Retinal pigment epithelial cell (primary cell): Measurements from ENCODE around the gene PYGL.

Experiments
- DNase-seq: peaks from one replicate; pipeline ENCODE4 v3.0.0-alpha.2; 2010; ENCODE audit warnings: low read depth
- H3K4me3 ChIP-seq: 2 replicates; pipeline ENCODE4 v1.5.1; 2011; ENCODE audit warnings: mild to moderate bottlenecking, low read length, control low read depth, moderate library complexity
- TF ChIP-seq, protein P1 (sequence below): conservative IDR thresholded peaks from 2 replicates; pipeline ENCODE4 v1.5.1; 2011; ENCODE audit warnings: low read depth, low read length, control low read depth, inconsistent platforms

The PYGL gene

DNA sequence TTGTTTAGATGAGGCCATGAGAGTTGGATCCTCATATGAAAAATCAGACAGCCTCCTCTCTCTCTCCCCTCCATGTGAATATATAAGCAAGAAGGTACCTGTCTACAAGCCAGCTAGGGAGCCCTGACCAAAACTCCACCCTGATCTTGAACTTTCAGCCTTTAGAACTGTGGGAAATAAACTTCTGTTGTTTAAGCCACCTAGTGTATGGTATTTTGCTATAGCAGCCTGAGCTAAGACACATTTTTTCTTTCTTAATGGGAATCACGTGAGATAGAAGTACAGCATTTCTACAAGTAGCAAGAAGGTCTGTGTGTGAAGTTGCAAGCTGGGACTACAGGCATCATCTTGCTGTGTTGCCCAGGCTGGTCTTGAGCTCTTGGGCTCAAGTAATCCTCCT lies 88.7 kb downstream of the PYGL start:
- TF ChIP-seq, protein P1, sequence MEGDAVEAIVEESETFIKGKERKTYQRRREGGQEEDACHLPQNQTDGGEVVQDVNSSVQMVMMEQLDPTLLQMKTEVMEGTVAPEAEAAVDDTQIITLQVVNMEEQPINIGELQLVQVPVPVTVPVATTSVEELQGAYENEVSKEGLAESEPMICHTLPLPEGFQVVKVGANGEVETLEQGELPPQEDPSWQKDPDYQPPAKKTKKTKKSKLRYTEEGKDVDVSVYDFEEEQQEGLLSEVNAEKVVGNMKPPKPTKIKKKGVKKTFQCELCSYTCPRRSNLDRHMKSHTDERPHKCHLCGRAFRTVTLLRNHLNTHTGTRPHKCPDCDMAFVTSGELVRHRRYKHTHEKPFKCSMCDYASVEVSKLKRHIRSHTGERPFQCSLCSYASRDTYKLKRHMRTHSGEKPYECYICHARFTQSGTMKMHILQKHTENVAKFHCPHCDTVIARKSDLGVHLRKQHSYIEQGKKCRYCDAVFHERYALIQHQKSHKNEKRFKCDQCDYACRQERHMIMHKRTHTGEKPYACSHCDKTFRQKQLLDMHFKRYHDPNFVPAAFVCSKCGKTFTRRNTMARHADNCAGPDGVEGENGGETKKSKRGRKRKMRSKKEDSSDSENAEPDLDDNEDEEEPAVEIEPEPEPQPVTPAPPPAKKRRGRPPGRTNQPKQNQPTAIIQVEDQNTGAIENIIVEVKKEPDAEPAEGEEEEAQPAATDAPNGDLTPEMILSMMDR: peak; percentile 28
- no peak overlapping the region for H3K4me3 ChIP-seq
- DNase-seq: no peak
